Activated CD4-positive, alpha-beta T cell treated with anti-CD3 and anti-CD28 coated beads, Interleukin-2, amount 50 U/mL, for 16 hours (primary cell): ENCODE results near the gene TESK2.

Experiments used
- DNase-seq: peaks from one replicate; pipeline ENCODE4 v3.0.0-alpha.2; 2020

The TESK2 gene

GRCh38 chr1:45334308-45335245, 156.4 kb downstream of the TESK2 start:
- no peak for DNase-seq

- DNase-seq = no peak
Measured at GRCh38 chr1:45332346-45332720, 158.6 kb downstream of the TESK2 start.

- no peak for DNase-seq
Measured at GRCh38 chr1:45331436-45332345, 159.3 kb downstream of the TESK2 start.

- DNase-seq = no peak
Measured at GRCh38 chr1:45329445-45329844, 161.5 kb downstream of the TESK2 start.

GRCh38 chr1:45328680-45329079, 162.3 kb downstream of the TESK2 start:
- no peak for DNase-seq

- DNase-seq = no peak
Measured at GRCh38 chr1:45327644-45328515, 163.1 kb downstream of the TESK2 start.

- DNase-seq = peak; percentile 84
Measured at GRCh38 chr1:45326627-45327623, 164.0 kb downstream of the TESK2 start, which contains the start of gene HPDL. HPDL (plus strand) TSS chr1:45326895; CDS start chr1:45327149, 254 bp downstream.

- no peak for DNase-seq
Measured at GRCh38 chr1:45325851-45326506, 165.0 kb downstream of the TESK2 start.

- no peak for DNase-seq
Measured at GRCh38 chr1:45322486-45323040, 168.4 kb downstream of the TESK2 start.

- DNase-seq = no peak
Measured at GRCh38 chr1:45321444-45321843, 169.5 kb downstream of the TESK2 start.

GRCh38 chr1:45319761-45320160, 171.2 kb downstream of the TESK2 start:
- DNase-seq = no peak

GRCh38 chr1:45317166-45317565, 173.8 kb downstream of the TESK2 start:
- DNase-seq = no peak

- no peak for DNase-seq
Measured at GRCh38 chr1:45314266-45314665, 176.7 kb downstream of the TESK2 start.

- DNase-seq = no peak
Measured at GRCh38 chr1:45306905-45307304, 184.1 kb downstream of the TESK2 start.

- peak; percentile 60 for DNase-seq
Measured at GRCh38 chr1:45306319-45306718, 184.6 kb downstream of the TESK2 start.

GRCh38 chr1:45305231-45305630, 185.7 kb downstream of the TESK2 start:
- DNase-seq = no peak

- DNase-seq = no peak
Measured at GRCh38 chr1:45304311-45305081, 186.5 kb downstream of the TESK2 start.

- peak; percentile 99 for DNase-seq
Measured at GRCh38 chr1:45303520-45304310, 187.2 kb downstream of the TESK2 start.
